Measurements from ENCODE around the gene XIRP2. TPM values are rescaled to one million over a fixed set of nuclear protein-coding genes. Genes with fewer than 3 reads are reported as not detected.

XIRP2 gene
- total and polyA plus RNA-seq, 2 of the 4 experiments (the other 2 are of a cell fraction): 0.05 to 0.18 TPM

GRCh38 chr2:167240671-167241070 is 352.4 kb downstream of the XIRP2 start:
- dilution Hi-C loops (cut with HindIII; ENCODE audit: low sequenced_read_pairs, unreplicated experiment): no loop called here
- Histone ChIP-seq H4K20me1 (ENCODE audit: insufficient read depth, low read length) (no peaks in the 10 kb centered on the region), H4K91ac (ENCODE audit: insufficient read depth, low read depth, low read length) (no peak overlapping the region), H3K56ac (ENCODE audit: extremely low read depth, insufficient read depth, low read length) (no peak overlapping the region), H3K23ac (ENCODE audit: low read depth, low read length) (no peak overlapping the region), H3K27me3 (ENCODE audit: control insufficient read depth, insufficient read depth, low read length) (no peaks in the 10 kb centered on the region), H2AFZ (replicated peaks; ENCODE audit: low read length, poor library complexity) (no peak overlapping the region), H3K18ac (ENCODE audit: low read depth, low read length) (no peak overlapping the region), H3K4ac (ENCODE audit: low read depth, low read length) (no peak overlapping the region), H2BK5ac (ENCODE audit: low read depth, low read length, poor library complexity, severe bottlenecking) (no peak overlapping the region), H2BK120ac (ENCODE audit: low read depth, low read length) (no peak overlapping the region), H2BK15ac (ENCODE audit: low read depth, low read length) (no peak overlapping the region), H4K5ac (ENCODE audit: low read depth, low read length) (no peak overlapping the region), H3K9ac (ENCODE audit: low read depth, low read length) (no peak overlapping the region), H2AK5ac (ENCODE audit: low read depth, low read length) (no peak overlapping the region), H3K9me3 (ENCODE audit: control insufficient read depth, insufficient read depth, low read length) (no peaks in the 10 kb centered on the region), H3K79me1 (ENCODE audit: low read depth in 1 of 2, low read length in 2 of 2) (no peaks in the 10 kb centered on the region), H3K9me1 (ENCODE audit: insufficient read depth, low read length) (no peaks in the 10 kb centered on the region), H3K14ac (replicated peaks; ENCODE audit: low read depth, low read length) (no peak overlapping the region), H3K27ac (ENCODE audit: insufficient read depth, low read length) (no peak overlapping the region), H2AK9ac (replicated peaks; ENCODE audit: low read depth, low read length, poor library complexity) (no peak overlapping the region), H3K4me1 (ENCODE audit: control insufficient read depth, insufficient read depth, low read length) (no peaks in the 10 kb centered on the region), H4K8ac (ENCODE audit: low read depth in 2 of 2, low read length in 2 of 2) (no peak overlapping the region), H3K4me3 (ENCODE audit: insufficient read depth, low read depth, low read length) (no peak overlapping the region), H3K36me3 (ENCODE audit: control insufficient read depth, insufficient read depth, low read length) (no peaks in the 10 kb centered on the region), H3K4me2 (ENCODE audit: low read depth, low read length) (no peak overlapping the region), H2BK20ac (ENCODE audit: low read depth, low read length) (no peak overlapping the region)
- in situ Hi-C loops (cut with MboI; ENCODE audit: low sequenced_read_pairs): no loop called here
- POLR2A ChIA-PET (ENCODE audit: unreplicated experiment): no interaction called here
- CTCF ChIA-PET: no interaction called here
- TF ChIP-seq RCOR1 (IDR thresholded peaks at IDR 0.05; ENCODE audit: insufficient replicate concordance, low read length) (no peak), MAFK (IDR thresholded peaks at IDR 0.05; ENCODE audit: low read depth, low read length) (no peak), MXI1 (IDR thresholded peaks at IDR 0.05; ENCODE audit: borderline replicate concordance, low read depth, low read length) (no peak), RFX5 (IDR thresholded peaks at IDR 0.05; ENCODE audit: low read depth, low read length) (no peak), FOS (IDR thresholded peaks at IDR 0.05; ENCODE audit: low read depth, low read length) (peak; percentile 35; the same call in 1 of the 2 replicates), NFE2L2 (IDR thresholded peaks at IDR 0.05; ENCODE audit: low read depth, low read length) (no peak)
- intact Hi-C loops (cut with micrococcal nuclease): no loop called here
- DNase-seq (peak; percentile 38), ATAC-seq (ENCODE audit: low read depth) (no peak)
- WGBS, 2 experiments (ENCODE audit: extremely low coverage in 2 of 2, insufficient read length in 1 of 2): no CpG with 5 or more reads among the region's 1 CpG
- no TSS peak for BruUV-seq (replicated peaks)
